Measurements from ENCODE around the gene FLRT1.

GRCh38 chr11:64007160-64007628 is 28.5 kb upstream of the FLRT1 start:
- TF ChIP-seq CTCF (IDR thresholded peaks at IDR 0.05; ENCODE audit: low read length) (no peak), EZH2 (optimal IDR thresholded peaks at IDR 0.05; ENCODE audit: low read depth, low read length) (no peak), EZH2phosphoT487 (IDR thresholded peaks at IDR 0.05; ENCODE audit: low read length) (no peak)
